Measurements from ENCODE around the gene LIF.

The LIF gene

GRCh38 chr22:30286331-30286730, 39.8 kb upstream of the LIF start:
- H3K4me3 ChIP-seq (ENCODE audit: low read depth, low read length): no peak overlapping the region
- TF ChIP-seq ZNF791 (tag by site-specific recombination; IDR thresholded peaks at IDR 0.05) (no peak), ZBTB11 (tag by site-specific recombination; conservative IDR thresholded peaks at IDR 0.05; ENCODE audit: low read depth) (no peak), ZNF501 (tag by site-specific recombination; IDR thresholded peaks at IDR 0.05) (no peak), ZNF433 (tag by site-specific recombination; IDR thresholded peaks at IDR 0.05; ENCODE audit: low read depth) (no peak), ZNF2 (tag by site-specific recombination; IDR thresholded peaks at IDR 0.05) (no peak), GLI4 (tag by site-specific recombination; IDR thresholded peaks at IDR 0.05) (no peak), PRDM4 (tag by site-specific recombination; IDR thresholded peaks at IDR 0.05) (no peak), ZBTB26 (tag by site-specific recombination; optimal IDR thresholded peaks at IDR 0.05) (no peak), ZNF398 (tag by site-specific recombination; IDR thresholded peaks at IDR 0.05) (no peak), ZSCAN16 (tag by site-specific recombination; IDR thresholded peaks at IDR 0.05) (no peak), ZNF292 (tag by site-specific recombination; IDR thresholded peaks at IDR 0.05; ENCODE audit: borderline replicate concordance, low read depth) (no peak), ATF2 (tag by site-specific recombination; IDR thresholded peaks at IDR 0.05; ENCODE audit: low read depth) (no peak), KLF1 (tag by site-specific recombination; IDR thresholded peaks at IDR 0.05) (no peak), ELK4 (IDR thresholded peaks at IDR 0.05; ENCODE audit: borderline replicate concordance, low read depth, low read length) (no peak), ZNF114 (tag by site-specific recombination; IDR thresholded peaks at IDR 0.05) (no peak), ZNF23 (tag by site-specific recombination; IDR thresholded peaks at IDR 0.05; ENCODE audit: borderline replicate concordance) (no peak), PBX3 (CRISPR knock-in tag; IDR thresholded peaks at IDR 0.05) (no peak), PRDM1 (tag by site-specific recombination; IDR thresholded peaks at IDR 0.05) (no peak), ZNF26 (tag by site-specific recombination; IDR thresholded peaks at IDR 0.05) (no peak), ZXDB (tag by site-specific recombination; IDR thresholded peaks at IDR 0.05) (no peak)
- CTCF ChIA-PET: interaction anchor here (0.5 to 4.0 kb wide), 17 partner anchors 8 to 651 kb away, joined by 3 to 54 read pairs (median 5); no protein-coding TSS in a partner anchor
- POLR2A ChIA-PET: no interaction called here
- H3K27ac ChIP-seq (ENCODE audit: extremely low read depth, low read depth, low read length): no peak overlapping the region
- no peaks in the 10 kb centered on the region; the same call in 1 of the 2 replicates for H3K4me1 ChIP-seq (ENCODE audit: control insufficient read depth, insufficient read depth, low read length)
- no peaks in the 10 kb centered on the region for H3K9me3 ChIP-seq (ENCODE audit: control insufficient read depth, insufficient read depth, low read depth, low read length)
- H3K36me3 ChIP-seq (ENCODE audit: control insufficient read depth in 2 of 2, insufficient read depth in 1 of 2, low read length in 2 of 2): peaks cover 0 to 17% of the 10 kb centered on the region in 2 experiments; a peak in 1 of 3 replicates

All from HEK293 (cell line).